Measurements from ENCODE around the gene BORCS6. TPM values are rescaled to one million over a fixed set of nuclear protein-coding genes. Genes with fewer than 3 reads are reported as not detected.
A peak's percentile ranks its signal among the peaks of the same experiment; 100 is the strongest.

The BORCS6 gene
- total and polyA plus RNA-seq, 2 of the 13 experiments (the other 11 are each of a cell fraction or from before 2014, with no cell fraction given) = 2.0 to 5.1 TPM

GRCh38 chr17:8212312-8213180, 22.6 kb upstream of the BORCS6 start (continued):
- no peak for TF ChIP-seq ZNF713 (CRISPR knock-in tag; IDR thresholded peaks at IDR 0.05)
- peak; percentile 85 for TF ChIP-seq SKI (IDR thresholded peaks at IDR 0.05; ENCODE audit: partially characterized antibody)
- TF ChIP-seq XBP1 (CRISPR knock-in tag; IDR thresholded peaks at IDR 0.05) = no peak
- no peak for TF ChIP-seq ZFP37 (CRISPR knock-in tag; IDR thresholded peaks at IDR 0.05; ENCODE audit: borderline replicate concordance)
- no peak for TF ChIP-seq ZNF501 (CRISPR knock-in tag; IDR thresholded peaks at IDR 0.05)
- TF ChIP-seq ZNF574 (CRISPR knock-in tag; IDR thresholded peaks at IDR 0.05) = peak; percentile 57
- TF ChIP-seq ZNF660 (CRISPR knock-in tag; IDR thresholded peaks at IDR 0.05; ENCODE audit: borderline replicate concordance, low read depth) = no peak
- peak; percentile 89 for TF ChIP-seq SALL1 (CRISPR knock-in tag; IDR thresholded peaks at IDR 0.05)
- peak; percentile 69 for TF ChIP-seq HNF4A (CRISPR knock-in tag; IDR thresholded peaks at IDR 0.05)
- no peak for TF ChIP-seq LBX2 (CRISPR knock-in tag; IDR thresholded peaks at IDR 0.05; ENCODE audit: borderline replicate concordance)
- TF ChIP-seq ZMYM3 (CRISPR knock-in tag; IDR thresholded peaks at IDR 0.05) = peak; percentile 73; the same call in 1 of the 2 replicates
- no peak for TF ChIP-seq SOX6 (IDR thresholded peaks at IDR 0.05)
- peak; percentile 85 for TF ChIP-seq SOX6 (CRISPR knock-in tag; IDR thresholded peaks at IDR 0.05)
- TF ChIP-seq MTF2 (CRISPR knock-in tag; IDR thresholded peaks at IDR 0.05; ENCODE audit: borderline replicate concordance) = no peak
- TF ChIP-seq ZSCAN9 (CRISPR knock-in tag; IDR thresholded peaks at IDR 0.05; ENCODE audit: borderline replicate concordance) = 0 out of 2 replicates have a peak, but pooled peaks have one; percentile 25
- 0 out of 2 replicates have a peak, but pooled peaks have one; percentile 15 for TF ChIP-seq SIX1 (CRISPR knock-in tag; IDR thresholded peaks at IDR 0.05; ENCODE audit: borderline replicate concordance)
- no peak for TF ChIP-seq ZNF441 (CRISPR knock-in tag; IDR thresholded peaks at IDR 0.05; ENCODE audit: borderline replicate concordance)
- TF ChIP-seq ZNF644 (CRISPR knock-in tag; IDR thresholded peaks at IDR 0.05; ENCODE audit: low read depth) = 0 out of 2 replicates have a peak, but pooled peaks have one; percentile 12
- TF ChIP-seq SP5 (CRISPR knock-in tag; IDR thresholded peaks at IDR 0.05; ENCODE audit: borderline replicate concordance, low read depth) = peak; percentile 69; the same call in 1 of the 2 replicates
- no peak for TF ChIP-seq BATF2 (CRISPR knock-in tag; IDR thresholded peaks at IDR 0.05)
- TF ChIP-seq KDM6A (CRISPR knock-in tag; IDR thresholded peaks at IDR 0.05; ENCODE audit: low read depth) = no peak

Data from HepG2 (cell line).